ENCODE results near the gene S100Z. TPM values are rescaled to one million over a fixed set of nuclear protein-coding genes. Genes with fewer than 3 reads are reported as not detected.

The S100Z gene
- not detected in 2 replicates for total RNA-seq

GRCh38 chr5:76849419-76850291 is at the start of gene S100Z:
TSS of gene S100Z (plus strand) at chr5:76850014. CDS start at chr5:76875360, 25,346 bp downstream.

GRCh38 chr5:76818844-76819831 is 30.7 kb upstream of the S100Z start, which contains the start of gene F2RL1:
TSS of gene F2RL1 (plus strand) at chr5:76819030. CDS start at chr5:76819183, 153 bp downstream.

GRCh38 chr5:76952795-76953536 is 103.2 kb downstream of the S100Z start, which contains the start of gene CRHBP:
TSS of gene CRHBP (plus strand) at chr5:76953045. CDS start at chr5:76953135, 90 bp downstream.

Other genes with a start within 250 kb of the S100Z start
- 3.7 and 10.6 TPM in 2 replicates for gene F2RL2, start 226.6 kb upstream of the S100Z start, total RNA-seq
- 56.9 and 97.0 TPM in 2 replicates for gene F2R, start 133.9 kb upstream of the S100Z start, total RNA-seq
- 60.6 and 62.0 TPM in 2 replicates for gene F2RL1, start 31.0 kb upstream of the S100Z start, total RNA-seq
- gene CRHBP, start 103.0 kb downstream of the S100Z start, total RNA-seq = 0.25 TPM in 1 of 2 replicates, not detected in the other
- 31.2 and 31.3 TPM in 2 replicates for gene AGGF1, start 180.4 kb downstream of the S100Z start, total RNA-seq
- 0.44 and 1.5 TPM in 2 replicates for gene ZBED3, start 237.3 kb downstream of the S100Z start, total RNA-seq